Skin epidermis (tissue), 12 donors: ENCODE data around the gene FYN.
"Not testable (repeated sequence)": the region's sequence is repeated elsewhere in the genome, so short reads cannot be mapped to it uniquely, and the experiment has no call there.

ENCODE experiments used
- H3K27ac ChIP-seq, 21 experiments: fragments of 200-600 bp; sonication (generic) in 11 of 21; one replicate each; pipeline ENCODE4 v1.5.0; 2020; ENCODE audit warnings: mild to moderate bottlenecking in 3 of 21, inconsistent platforms in 2 of 21, moderate library complexity in 2 of 21
- H3K4me3 ChIP-seq, 7 experiments: fragments of 200-600 bp; sonication (generic) in 2 of 7; one replicate each; pipeline ENCODE4 v1.5.0; 2020; ENCODE audit warnings: inconsistent platforms in 2 of 7, mild to moderate bottlenecking in 2 of 7, moderate library complexity in 1 of 7

FYN gene

DNA sequence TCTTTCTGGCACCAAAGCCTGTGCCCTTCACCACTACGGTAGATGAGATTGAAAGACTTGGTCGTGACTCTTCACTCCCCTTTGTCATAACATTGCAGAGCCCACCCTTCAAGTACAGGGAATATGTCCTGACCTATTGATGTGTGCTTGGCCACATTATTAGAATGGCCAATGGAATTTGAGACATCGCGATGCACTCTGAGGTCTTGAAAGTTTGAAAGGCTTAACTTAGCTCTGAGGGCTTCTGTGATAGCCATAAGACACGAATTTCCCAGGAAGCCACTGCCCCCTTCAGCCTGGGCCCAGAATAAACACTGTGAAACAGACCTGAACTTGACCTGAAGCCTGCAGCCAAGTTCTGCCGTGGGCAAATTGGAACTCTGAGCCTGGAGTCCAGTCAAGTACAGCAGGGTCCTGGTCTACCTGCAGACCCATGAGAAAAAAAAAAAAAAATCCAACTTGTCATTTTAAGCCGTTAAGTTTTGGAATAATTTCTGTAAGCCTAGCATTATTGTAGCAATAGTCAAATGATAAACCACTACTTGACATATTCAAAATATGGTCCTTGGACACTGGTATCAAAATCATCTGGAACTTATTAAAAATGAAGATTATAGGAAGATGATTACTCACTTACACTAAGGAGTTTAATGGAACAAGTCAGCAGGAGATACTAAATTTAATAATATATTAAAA, 230.6 kb downstream of the FYN start:
- no peak overlapping the region for H3K4me3 ChIP-seq
- no peak overlapping the region for H3K27ac ChIP-seq

DNA sequence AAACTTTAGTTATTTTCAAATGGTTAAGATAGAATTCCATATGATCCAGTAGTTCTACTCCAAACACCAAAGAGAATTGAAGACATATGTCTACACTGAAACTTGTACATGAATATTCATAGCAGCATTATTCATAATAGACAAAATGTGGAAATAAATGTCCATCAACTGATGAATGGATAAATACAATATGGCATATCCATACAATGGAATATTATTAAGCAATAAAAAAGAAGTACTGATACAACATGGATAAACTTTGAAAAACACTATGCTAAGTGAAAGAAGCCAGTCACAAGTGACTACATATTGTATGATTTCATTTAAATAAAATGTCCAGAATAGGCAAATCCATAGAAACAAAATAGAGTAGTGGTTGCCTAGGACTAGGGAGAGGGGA, 234.0 kb downstream of the FYN start:
- H3K4me3 ChIP-seq, result no peak overlapping the region
- no peak overlapping the region for H3K27ac ChIP-seq

DNA sequence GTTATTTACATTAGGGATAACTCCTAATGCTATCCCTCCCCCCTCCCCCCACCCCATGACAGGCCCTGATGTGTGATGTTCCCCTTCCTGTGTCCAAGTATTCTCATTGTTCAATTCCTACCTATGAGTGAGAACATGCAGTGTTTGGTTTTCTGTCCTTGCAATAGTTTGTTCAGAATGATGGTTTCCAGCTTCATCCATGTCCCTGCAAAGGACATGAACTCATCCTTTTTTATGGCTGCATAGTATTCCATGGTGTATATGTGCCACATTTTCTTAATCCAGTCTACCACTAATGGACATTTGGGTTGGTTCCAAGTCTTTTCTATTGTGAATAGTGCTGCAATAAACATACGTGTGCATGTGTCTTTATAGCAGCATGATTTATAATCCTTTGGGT, 238.3 kb downstream of the FYN start:
- H3K4me3 ChIP-seq, result not testable (repeated sequence)

DNA sequence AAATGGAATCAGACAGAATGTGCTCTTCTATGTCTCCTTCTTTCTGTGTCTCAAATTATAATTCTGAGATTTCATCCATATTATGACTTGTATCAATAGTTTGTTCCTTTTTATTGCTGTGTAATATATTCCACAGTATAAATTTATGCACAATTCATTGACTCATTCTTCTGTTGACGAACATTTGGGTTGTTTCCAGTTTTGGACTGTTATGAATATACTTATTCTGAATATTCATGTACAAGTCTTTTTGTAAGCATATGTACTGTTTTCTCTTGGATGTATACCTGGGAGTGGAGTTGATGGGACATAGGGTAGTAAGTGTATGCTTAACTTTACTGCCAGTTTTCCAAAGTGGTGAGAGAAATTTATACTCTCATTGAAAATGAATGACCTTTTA, 239.4 kb downstream of the FYN start:
- H3K27ac ChIP-seq, result no peak overlapping the region
- no peak overlapping the region for H3K4me3 ChIP-seq

More for the DNA sequence above, 238.3 kb downstream of the FYN start:
- not testable (repeated sequence) for H3K27ac ChIP-seq

DNA sequence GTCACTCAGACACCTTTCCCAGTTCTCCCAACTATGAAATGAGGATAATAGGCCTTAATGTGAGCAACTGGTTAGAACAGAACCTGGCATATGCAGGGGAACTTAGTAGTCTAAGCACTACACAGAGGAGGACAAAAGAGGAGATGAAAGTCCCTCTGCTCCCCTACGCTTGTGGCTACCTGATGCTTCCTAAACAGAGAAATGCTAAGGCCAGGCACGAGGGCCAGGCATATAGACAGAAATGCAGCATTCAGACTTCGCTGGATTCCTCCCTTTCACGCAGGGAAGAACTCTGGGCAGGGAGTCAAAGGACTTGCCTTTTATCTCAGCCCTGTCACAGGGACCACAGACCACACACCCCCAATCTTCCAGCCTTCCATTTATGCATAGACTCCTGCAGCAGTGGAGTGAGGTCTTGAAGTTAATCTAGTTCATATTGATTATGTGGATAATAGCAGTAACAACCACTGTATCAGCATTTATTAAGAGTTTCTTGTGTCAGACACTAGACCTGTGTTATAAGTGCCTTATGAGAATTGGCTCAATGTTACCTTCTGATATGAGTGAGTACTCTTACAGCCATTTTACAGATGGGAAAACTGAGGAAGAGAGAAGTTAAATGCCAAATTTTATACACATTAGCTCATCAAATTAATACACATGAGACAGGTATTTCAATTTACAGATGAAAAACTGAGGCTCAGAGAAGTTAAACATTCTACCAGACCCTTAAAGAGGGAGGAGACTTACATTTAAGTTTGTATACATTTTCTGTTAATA, 240.6 kb downstream of the FYN start:
- no peak overlapping the region for H3K4me3 ChIP-seq
- no peak overlapping the region for H3K27ac ChIP-seq

DNA sequence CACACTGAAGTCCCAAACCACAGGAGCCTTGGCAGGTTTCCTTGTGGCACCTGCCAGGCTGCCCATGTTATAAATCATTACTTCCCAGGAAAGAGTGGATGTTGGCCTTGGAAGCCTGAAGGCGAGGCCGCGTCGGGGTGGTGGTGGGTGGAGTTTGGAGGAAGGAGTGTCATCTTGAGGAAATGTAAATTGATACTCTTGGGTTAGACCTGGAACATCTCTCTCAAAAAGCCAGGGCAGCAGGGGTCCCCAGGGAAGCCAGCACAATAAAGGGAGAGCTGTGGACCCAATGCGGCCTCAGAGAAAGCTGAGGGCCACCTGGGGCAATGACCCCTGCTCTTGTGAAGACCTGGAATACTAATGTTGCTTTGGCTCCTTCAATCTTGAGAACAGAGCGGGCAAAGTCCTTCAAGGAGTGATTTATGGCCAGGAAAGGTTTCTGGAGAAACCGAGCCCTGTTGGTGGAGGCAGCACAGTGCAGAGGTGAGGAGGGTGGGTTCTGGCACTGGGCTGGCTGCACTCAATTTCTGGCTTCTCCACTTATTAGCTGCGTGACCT, 241.3 kb downstream of the FYN start:
- no peak overlapping the region for H3K27ac ChIP-seq
- no peak overlapping the region for H3K4me3 ChIP-seq

DNA sequence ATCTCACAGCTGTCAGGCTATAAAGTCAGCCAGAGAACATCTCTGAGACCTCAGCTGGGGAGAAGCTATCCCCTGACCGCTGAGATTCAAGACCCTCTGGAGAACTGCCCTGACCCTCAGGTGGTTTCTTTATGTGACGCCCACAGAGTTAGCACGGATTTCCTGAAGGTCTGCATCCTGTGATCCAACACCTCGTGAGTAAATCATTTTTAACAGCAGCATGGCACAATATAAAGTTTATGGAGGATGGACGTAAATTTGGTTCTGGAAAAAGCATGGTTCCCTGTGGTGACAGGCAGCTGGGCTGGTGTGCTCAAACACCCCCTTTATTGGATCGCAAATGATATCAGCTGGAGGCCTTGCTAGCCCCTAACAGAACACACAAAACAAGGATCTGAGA, 242.2 kb downstream of the FYN start:
- no peak overlapping the region for H3K4me3 ChIP-seq
- H3K27ac ChIP-seq, result no peak overlapping the region

DNA sequence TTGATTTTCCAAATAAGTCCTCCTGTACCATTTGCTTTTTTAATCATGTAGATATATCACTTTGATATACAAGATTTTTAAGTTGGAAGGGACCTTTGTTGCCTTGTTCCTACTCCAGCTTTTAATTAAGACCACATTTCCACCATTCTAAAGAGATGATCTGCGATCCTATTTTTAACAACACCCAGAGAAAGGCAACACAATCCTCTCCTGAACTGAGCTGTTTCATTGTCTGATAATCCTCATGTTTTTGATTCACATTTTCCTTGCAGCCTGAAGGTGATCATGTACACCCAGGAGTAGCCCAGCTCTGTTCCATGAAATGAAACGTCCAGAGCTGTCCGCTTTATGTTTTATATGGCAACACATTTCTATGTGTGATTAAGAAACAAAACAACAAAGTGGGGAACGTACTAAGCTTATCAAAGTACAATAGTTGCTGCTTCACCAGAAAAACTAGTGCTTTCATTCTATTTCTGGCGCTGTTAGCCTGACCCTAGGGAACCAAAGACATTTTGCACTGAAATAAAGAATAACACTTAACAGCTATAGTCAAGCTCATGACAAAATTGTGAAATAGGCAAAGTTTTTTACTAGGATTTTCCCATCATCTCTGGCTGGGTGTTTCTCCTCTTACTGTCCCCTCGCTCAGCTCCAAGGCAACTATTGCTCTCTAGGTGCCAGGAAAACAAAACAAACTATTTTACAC, 245.0 kb downstream of the FYN start:
- peak overlapping the region in 12 of 21 experiments; percentile 3 to 87 (median 41) for H3K27ac ChIP-seq
- H3K4me3 ChIP-seq, result no peak overlapping the region

DNA sequence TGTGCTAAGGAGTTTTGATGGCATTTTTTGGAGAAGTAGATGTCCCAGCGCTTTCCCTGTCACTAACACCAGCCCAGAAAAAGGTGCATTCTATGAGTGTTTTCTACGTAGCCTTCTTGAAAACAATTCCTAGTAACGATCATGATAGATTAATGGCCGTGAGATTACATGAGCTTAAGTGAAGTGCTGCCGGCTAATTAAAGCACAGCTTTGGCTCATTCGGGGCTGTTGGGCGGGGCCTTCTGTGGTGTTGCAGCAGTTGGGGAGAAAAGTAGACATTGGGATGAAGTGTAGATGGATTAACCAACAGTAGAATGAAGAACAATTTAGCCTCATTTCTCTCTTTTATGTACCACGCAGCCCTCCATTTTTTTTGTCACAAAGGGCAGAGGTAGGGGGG, 246.8 kb downstream of the FYN start:
- Histone ChIP-seq H3K27ac (peak overlapping the region in 19 of 21 experiments; percentile 2 to 87 (median 73)), H3K4me3 (peak overlapping the region in 1 of 7 experiments; percentile 29)

DNA sequence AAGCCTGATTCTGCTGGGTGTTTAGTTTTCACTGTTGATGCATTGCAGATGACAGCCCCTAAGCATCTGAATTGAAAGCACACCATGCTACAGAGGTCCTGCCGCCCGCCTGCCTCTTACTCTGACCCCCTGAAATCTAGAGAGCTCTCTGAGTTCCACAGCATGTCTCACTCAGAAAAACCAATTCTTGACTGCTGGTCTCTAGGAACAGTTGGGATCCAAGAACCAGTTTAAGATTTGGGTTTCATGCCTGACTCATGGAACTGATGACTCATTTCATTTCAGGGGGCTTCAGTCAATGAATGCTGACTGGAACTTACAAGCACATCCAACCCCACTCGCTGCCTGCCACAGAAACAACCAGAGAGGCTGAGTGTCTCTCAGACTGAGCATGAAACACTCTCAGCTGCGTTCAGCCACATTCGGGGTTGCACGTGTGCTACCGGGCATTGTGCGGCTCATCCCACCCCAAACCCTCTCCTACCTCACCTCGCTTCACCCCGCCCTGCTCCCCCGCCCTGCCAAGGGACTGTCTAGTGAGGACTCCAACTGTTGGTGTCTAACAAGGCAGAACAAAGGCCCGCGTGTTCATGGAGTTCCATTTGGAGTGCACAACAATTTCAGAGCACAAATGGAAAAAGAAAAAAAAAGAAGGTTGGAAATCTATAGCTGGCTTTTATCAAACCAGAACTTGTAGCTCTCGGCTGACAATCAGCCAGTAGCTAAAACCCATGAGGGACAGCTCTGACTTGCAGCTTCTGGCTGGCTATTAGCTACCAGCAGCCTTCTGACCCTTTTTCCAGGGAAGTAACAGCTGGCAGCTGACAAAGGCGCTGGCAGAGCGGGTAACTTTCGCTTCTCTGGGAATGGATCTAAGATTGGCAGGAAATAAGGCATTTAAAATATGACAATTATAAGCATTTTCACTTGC, 247.5 kb downstream of the FYN start:
- H3K4me3 ChIP-seq, result peak overlapping the region in 1 of 7 experiments; percentile 29
- H3K27ac ChIP-seq, result peak overlapping the region in 19 of 21 experiments; percentile 2 to 87 (median 73)

DNA sequence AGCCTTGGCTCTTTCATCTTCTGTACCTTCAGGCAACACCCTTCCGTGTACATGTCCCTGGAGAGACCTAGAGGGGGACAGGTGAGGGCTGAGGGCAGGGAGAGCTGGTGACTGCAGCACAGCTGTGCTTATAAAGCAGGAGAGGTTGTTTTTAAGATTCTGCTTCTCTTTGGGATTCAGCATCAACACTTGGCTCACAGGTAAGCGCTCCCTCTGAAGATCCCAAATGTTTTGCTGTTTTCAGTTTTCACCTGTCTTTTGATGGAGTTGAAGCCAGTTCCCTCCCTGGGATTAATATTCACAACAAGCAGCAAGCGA, 248.2 kb downstream of the FYN start:
- Histone ChIP-seq H3K27ac (peak overlapping the region in 11 of 21 experiments; percentile 2 to 87 (median 74)), H3K4me3 (no peak overlapping the region)

DNA sequence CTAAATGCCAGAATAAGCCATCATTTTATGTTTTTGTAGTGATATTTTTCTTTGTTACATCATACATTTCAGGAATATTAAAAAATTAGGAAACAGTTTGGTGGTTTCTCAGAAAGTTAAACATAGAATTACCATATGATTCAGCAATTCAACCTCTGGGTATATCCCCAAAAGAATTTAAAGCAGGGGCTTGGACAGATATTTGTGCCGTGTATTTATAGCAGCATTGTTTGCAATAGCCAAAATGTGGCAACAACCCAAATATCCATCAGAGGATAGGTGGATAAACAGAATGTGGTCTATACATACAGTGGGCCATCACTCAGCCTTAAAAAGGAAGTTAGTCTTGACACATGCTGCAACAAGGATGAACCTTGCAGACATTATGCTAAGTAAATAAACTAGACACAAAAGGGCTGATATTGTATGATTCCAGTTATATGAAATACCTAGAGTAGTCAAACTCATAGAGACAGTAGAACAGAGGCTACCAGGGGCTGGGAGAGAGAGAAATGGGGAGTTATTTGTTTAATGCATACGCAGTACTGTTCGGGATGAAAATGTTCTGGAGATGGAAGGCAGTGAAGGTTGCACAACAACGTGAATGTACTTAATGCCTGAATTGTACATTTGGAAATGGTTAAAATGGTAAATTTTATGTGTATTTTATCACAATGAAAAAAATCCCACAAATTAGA, 248.7 kb downstream of the FYN start:
- Histone ChIP-seq H3K27ac (peak overlapping the region in 7 of 21 experiments; percentile 25 to 87 (median 74)), H3K4me3 (no peak overlapping the region)

DNA sequence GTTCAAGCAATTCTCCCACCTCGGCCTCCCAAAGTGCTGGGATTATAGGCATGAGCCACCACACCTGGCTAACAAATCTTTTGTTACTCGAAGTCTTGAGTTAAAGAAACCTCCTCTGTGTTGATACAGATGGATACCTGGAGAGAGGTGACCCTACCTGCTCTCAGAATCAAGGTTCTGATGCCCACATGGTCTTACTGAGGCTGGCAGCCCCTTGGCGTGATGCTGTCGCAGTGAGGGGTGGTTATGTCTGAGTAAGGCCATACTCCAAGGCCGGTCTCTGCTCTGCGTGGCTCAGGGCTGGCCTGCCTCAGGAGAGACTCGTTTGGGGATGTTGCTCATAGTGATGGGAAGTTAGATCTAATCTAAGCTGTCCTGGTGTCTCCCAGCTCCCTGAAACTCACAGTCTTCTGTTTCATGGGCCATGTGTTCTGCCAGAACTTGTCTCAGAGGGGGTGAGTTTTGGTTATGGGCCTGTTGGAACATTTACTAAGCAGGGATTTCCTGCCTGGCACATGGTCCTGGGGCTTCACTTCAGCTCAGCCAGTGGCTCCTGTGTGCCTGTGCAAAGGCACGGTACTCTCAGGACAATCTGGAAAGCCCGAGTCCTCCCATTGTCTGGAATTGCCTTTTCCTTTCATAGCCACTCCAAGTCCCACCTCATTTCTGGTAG, 250.1 kb downstream of the FYN start:
- peak overlapping the region in 6 of 21 experiments; percentile 15 to 62 (median 34) for H3K27ac ChIP-seq
- no peak overlapping the region for H3K4me3 ChIP-seq

DNA sequence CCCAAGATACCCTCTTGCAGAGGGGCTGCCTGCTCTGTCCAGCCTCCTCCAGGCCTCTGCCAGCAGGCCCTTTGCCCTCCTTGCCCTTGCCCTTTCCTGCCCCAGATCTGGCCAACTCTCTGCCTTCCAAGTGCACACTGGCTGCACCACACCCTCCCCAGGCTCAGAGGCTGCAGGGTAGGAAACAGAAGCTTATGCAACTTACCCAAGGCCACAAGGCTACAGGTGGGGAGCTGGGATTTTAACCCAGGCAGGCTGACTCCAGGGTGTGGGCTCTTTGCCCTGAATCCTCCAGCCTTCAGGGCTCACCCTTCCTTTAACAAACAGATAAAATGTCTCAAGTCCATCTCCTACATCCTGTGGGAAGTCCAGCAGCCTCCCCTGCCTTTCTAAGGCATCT, 253.1 kb downstream of the FYN start:
- no peak overlapping the region for H3K27ac ChIP-seq
- no peak overlapping the region for H3K4me3 ChIP-seq

DNA sequence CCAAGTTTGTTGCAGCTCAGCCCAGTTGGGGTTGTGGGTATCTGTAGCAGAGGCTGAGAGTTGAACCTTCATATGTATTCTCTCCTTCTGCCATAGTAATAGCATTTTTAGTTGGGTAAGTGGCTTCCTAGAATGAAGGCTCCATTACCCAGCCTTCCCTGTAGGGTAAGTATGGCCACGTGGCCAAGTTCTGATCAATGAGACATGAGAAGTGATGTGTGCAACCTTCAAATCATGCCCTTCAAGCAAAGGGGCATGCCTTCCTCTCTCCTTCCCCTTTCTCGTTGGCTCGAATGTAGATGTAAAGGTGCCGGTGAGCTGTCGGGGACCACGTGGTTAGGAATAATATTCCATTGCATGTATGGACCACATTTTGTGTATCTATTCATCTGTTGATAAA, 254.8 kb downstream of the FYN start:
- no peak overlapping the region for H3K4me3 ChIP-seq
- no peak overlapping the region for H3K27ac ChIP-seq

DNA sequence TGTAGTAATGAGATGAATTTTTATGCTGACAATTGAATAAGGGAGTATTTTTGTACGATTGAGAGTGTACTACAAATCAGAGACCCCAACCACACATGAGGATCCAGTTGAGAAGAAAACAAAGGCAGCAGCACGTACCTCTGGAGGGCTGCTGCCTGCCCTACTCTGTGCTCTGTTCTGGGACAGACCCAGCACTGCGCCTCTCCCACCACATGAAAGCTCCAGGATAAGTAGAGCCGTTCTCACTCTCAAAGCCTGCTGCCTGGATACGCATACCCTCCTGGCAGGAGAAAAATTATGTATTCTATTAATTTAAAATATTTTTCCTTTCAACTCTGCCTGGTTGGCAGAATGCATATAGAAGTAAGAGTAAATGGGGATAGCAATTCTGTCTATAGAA, 256.1 kb downstream of the FYN start:
- H3K4me3 ChIP-seq, result no peak overlapping the region

DNA sequence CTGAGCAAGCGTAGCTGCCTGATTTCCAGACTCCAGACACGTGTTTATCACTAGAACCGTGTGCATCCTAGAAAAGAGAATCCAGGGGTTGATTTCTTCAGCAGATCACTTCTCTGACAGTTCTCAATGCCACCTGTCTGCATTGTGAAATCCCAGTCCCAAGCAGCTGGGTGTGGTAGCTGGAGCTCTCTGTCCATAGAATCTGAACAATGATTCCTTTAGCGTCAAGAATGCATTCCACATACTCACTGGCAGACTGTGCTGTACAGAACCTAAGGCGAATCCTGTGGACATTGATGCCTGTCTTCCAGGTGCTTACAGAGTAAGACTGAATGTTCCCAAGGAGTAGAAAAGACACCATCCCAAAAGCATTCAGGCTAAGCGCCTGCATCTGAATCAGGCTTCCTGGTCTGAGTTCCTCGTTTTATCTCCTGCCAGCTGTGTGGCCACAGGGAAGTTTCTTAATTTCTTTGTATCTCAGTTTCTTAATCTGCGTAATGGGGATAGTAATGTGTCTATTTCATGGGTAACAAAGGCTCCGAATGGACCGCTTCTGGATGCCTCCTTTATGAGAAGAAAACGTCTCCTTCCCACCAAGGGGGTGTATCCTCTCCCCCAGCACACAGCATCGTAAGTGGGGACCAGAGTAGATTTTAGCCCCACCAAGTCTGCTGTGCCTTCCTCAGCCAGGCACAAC, 257.2 kb downstream of the FYN start:
- peak overlapping the region in 1 of 21 experiments; percentile 14 for H3K27ac ChIP-seq

More for the DNA sequence above, 256.1 kb downstream of the FYN start:
- no peak overlapping the region for H3K27ac ChIP-seq

More for the DNA sequence above, 257.2 kb downstream of the FYN start:
- H3K4me3 ChIP-seq, result no peak overlapping the region
